Occipital lobe (tissue), 2 donors: ENCODE measurements around the gene PPAN. TPM values are rescaled to one million over a fixed set of nuclear protein-coding genes. Genes with fewer than 3 reads are reported as not detected.

Experiments
- DNase-seq: peaks from one replicate; lab custom pipeline; 2025; lab: John Stamatoyannopoulos, UW
- total RNA-seq: library from RNA; depleted of rRNA; stranded (reverse); fragments of >200 nt; gene quantifications from one replicate; pipeline ENCODE4 v1.2.3, GENCODE V29; 2014

The PPAN gene
- total RNA-seq, 1 donor from 2014 or later, result 18.1 TPM

DNA sequence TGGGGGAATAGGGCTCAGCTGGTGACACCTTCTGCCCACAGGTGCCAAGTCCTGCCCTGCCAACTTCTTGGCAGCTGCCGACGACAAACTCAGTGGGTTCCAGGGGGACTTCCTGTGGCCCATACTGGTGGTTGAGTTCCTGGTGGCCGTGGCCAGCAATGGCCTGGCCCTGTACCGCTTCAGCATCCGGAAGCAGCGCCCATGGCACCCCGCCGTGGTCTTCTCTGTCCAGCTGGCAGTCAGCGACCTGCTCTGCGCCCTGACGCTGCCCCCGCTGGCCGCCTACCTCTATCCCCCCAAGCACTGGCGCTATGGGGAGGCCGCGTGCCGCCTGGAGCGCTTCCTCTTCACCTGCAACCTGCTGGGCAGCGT lies 7.4 kb downstream of the PPAN start:
- DNase-seq, result no peak

DNA sequence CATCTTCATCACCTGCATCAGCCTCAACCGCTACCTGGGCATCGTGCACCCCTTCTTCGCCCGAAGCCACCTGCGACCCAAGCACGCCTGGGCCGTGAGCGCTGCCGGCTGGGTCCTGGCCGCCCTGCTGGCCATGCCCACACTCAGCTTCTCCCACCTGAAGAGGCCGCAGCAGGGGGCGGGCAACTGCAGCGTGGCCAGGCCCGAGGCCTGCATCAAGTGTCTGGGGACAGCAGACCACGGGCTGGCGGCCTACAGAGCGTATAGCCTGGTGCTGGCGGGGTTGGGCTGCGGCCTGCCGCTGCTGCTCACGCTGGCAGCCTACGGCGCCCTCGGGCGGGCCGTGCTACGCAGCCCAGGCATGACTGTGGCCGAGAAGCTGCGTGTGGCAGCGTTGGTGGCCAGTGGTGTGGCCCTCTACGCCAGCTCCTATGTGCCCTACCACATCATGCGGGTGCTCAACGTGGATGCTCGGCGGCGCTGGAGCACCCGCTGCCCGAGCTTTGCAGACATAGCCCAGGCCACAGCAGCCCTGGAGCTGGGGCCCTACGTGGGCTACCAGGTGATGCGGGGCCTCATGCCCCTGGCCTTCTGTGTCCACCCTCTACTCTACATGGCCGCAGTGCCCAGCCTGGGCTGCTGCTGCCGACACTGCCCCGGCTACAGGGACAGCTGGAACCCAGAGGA lies 7.9 kb downstream of the PPAN start:
- DNase-seq, result no peak

DNA sequence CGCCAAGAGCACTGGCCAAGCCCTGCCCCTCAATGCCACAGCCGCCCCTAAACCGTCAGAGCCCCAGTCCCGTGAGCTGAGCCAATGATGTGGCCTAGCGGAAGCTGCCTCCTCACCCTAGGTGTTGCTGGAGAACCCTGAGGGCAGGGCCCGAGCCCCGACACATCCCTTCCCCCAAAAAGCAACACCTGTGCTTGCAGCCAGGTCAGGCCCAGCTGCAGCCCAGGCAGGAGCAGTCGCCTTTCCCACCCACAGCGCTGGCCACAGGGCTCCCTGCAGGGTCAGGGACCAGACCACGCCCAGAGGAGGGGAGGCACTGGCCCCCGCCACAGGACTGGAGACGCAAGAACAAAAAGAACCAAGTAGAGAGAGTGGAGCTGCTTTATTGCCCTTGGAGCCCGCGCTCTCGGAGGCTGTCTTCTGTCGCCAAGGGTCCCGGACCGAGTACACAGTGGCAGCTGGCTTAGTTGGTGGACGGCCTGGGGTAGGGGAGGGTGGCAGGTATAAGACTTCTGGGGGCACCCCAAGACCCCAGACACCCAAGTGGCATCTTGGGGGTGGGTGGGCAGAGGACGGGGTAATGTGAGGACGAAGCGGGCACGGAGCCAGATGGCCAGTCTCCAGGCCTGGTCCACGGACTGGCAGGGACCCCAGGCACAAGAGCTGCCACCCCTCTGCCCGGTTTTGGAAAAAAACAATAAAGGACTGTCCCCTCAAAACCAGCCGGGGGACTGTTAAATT lies 8.7 kb downstream of the PPAN start:
- DNase-seq, result no peak

DNA sequence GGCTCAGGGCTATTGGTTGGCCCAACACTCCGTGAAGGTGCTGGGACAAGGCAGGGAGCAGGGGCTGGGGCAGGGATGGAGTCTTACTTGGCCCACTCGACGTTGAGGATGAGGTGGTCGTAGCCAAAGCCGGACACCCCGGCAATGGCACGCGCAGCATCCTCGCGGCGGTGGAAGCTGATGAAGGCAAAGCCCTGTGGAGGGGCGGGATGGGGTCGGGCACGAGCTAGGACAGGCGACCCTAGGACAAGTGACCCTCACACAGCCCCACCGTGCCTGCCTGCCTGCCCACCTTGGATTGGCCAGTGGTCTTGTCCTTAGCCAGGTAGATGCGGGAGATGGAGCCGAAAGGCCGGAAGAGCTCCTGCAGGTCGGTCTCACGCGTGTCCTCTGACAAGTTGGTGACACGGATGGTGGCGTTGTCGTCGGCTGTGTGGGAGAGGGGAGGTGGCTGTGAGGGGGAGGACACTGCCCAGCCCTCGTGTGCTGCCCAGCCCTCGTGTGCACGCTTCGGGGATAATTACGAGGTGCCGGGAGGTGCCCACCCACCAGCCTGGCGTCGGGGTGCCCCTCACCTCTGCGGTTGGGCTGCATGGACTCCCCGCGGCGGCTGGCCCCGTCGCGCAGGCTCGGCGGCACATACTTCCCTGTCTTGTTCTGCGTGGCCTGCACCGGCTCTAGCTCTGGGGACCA lies 9.4 kb downstream of the PPAN start:
- DNase-seq, result no peak

DNA sequence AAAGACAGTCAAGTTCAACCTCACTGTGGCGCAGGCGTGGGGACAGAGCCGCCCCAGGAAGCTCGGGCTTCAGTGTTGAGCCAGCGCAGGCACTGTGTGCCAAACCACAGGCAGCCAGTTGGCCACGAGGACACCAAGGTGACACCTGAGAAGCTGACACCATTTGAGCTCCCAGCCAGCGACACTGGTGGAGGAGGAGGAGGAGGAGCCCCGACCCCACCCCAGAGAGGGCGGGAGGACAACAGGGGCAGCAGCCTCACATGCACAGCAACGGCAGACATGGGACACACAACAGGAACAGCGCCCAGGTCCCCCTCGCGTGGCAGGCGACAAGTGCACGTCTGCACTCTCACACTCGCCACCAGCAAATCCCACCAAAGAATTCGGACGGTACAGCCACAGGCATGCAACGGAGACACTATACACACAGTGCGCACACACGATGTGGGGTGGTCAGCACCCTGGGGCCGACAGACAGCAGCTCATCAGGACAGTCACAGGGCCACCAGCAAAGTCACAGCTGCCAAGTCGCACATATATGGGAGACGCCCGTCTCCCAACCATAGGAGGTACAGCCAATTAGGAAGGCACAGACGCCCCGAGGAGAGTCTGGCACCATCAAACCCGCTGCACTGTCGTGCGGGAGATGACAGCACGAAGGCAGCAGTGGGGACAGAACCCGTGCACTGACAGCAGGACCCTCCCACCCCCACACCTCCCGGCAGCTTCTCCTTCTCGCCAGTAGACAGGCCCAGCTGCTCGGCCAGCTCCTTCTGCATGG lies 10.1 kb downstream of the PPAN start:
- DNase-seq, result no peak

DNA sequence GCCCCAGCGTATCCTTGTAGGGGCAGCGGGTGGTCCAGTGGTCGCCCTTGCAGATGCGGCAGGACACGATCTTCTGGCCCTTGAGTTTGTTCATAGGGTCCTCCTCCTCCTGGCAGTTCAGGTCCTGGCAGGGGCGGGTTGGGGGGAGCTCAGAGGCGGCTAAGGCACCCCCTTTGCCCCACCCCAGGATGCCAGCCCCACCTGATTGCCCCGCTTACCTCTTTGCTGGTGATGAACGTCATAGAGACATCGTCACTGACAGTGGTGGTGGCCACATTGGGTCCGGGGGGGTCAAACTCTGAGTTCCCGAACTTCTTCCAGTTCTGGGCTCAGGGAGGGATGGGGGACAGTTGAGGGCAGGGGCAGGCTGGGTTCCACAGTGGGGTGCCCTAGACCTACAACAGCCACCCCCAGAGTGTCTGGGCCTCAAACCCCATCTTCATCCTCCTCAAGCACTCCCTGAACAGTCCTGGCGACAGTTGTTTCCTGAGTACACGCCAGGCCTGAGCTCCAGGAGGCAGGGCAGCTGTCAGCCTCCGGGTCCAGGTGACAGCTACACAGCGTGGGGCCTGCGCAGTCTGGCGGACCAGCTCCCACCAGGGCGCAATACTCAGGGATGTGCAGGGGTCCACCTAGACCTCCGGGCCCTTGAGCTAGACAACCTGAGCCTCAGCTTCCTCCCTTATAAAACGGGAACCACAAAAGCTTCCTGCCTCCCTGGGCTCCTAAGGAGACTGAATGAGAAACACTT lies 10.9 kb downstream of the PPAN start:
- DNase-seq, result no peak

DNA sequence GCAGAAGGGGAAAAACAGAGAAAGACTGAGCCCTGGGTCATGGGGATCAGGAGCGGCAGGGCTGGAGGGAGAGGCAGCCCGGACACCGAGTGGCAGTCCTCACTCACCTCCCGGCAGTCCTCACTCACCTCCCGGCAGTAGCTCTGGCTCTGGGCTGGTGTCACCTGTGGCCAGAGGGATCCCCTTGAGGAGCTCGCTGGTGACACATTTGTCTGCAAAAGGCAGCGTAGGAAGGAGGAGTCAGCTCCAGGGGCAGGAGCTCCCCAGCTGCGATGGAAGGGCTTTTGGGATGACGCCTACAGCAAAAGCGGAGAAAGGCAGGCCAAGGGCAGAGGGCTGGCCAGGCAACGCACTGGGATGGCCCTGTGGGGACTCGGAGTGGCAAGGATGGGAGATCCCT lies 12.8 kb downstream of the PPAN start:
- no peak for DNase-seq

DNA sequence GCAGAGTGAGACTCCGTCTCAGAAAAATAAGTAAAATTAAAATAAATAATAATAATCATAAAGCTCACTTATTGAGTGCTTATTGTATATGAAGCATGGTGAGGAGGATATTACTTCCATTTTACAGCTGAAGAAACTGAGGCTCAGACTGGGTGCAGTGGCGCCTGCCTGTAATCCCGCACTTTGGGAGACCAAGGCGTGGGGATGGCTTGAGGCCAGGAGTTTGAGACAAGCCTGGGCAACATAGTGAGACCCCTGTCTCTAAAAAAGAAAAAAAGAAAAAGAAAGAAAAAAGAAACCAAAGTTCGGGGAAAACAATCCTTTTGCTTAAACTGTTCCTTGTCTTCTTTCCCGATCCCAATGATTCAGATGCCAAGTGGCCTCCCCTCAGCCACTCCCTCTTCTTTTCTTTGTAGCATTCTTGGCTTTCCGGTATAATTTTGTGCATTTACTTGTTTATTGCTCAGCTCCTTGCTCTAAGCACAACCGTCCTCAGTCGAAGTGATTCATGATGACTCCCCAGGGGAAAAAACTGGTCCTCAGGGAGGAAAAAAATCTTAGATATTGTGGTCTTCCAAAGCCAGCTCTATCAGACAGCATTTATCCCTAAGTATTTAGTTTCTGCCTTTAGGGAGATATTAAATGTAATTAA lies 14.5 kb downstream of the PPAN start:
- DNase-seq, result no peak

DNA sequence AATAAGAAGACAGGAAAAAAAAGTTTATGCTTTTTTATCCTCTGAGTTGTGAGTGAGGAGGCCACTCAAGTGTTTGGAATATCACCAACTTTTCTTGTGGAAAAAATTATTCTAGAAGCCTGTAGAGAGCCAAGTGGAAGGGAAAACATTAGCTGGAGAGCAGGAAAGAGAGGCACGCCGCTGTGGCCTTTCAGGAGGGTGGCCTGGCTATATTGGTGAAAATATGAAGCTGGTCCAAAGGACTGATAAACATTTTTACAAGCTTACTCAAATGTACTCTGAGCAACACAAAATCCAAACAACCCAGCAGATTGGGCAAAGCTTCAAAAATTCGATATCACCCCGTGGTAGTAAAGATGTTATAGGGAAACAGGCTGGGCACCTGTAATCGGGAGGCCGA lies 15.9 kb downstream of the PPAN start:
- no peak for DNase-seq

DNA sequence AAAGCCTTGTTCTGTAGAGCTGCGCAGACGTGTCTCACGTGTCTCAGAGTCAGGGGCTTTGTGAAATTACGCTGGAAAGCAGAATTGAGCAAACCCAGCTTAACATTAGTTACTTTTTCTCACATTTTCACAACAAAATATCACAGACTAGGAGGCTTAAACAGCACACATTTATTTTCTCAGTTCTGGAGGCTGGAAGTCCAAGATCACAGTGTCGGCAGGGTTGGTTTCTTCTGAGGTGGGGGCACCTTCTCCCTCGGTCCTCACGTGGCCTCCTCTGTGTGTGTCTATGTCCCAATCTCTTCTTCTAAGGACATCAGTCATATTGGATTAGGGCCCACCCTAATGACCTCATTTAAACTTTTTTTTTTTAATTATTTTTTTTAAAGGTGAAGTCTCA lies 18.3 kb downstream of the PPAN start:
- DNase-seq, result no peak

DNA sequence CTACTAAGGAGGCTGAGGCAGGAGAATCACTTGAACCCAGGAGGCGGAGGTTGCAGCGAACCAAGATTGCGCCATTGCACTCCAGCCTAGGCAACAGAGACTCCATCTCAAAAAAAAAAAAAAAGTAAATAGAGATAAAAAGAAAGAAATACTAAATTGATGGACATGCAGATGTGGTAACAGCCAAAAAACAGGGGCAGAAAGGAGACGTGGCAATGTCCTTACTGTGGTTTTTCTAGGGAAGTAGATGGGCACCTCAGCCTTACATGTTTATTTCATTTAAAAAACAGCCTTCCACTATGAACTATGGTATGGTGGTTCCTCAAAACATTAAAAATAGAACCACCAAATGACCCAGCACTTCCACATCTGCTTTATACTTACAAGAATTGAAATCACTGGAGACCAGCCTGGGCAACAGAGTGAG lies 20.1 kb downstream of the PPAN start:
- no peak for DNase-seq

DNA sequence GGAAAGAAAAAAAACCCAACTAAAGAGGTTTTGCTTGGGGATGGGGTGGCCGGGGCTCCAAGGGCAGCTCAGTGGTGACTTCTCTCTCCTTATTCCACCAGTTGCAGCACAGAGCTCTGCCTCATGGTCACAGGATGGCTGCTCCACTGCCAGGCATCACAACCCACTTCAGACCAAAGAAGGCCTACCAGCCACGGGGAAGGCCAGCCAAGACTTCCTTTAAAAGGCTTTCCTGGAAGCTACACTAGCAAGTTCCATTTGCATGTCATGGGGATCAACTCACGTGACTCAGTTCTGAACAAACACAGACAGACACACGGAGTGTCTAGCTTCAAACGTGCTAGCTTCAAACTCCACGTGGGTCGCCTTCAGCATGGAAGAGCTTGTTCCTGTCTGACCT lies 26.7 kb downstream of the PPAN start:
- no peak for DNase-seq

DNA sequence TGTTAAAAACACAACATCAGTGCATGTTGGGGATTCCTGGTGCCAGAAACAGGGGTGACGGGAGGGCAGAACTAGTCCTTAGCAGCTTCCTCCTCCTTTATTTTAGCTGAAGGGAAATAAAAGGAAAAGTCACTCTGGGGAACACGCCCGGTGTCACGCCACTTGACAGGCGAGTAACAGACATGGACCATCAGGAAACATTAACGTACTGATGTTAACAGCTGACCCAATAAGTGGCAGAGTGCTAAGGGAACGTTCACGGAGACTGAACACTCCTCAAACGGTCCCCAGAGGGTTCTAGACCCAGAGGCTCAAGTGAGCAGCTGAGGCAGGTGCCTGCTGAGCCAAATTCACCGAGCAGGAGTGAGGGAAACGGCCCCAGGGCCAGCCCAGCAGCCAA lies 27.4 kb downstream of the PPAN start:
- DNase-seq, result no peak

DNA sequence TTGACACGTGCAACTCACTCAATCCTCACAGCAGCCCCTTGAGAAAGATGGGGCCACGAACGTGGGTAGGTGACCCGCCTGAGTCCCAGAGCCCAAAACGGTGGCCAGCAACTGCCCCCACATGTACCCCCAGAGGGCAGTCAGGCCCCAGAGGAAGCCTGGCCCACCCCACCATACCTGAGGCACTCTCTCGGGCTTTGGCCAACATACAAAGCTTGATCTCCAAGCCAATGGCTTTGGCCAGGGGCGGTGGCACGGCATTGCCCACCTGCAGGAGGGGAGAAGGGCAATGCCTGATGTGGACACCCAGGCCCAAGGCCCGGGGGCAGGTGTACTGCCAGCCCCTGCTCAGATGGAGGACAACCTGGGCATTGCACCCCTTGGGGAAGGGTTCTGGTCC lies 27.9 kb downstream of the PPAN start:
- no peak for DNase-seq

DNA sequence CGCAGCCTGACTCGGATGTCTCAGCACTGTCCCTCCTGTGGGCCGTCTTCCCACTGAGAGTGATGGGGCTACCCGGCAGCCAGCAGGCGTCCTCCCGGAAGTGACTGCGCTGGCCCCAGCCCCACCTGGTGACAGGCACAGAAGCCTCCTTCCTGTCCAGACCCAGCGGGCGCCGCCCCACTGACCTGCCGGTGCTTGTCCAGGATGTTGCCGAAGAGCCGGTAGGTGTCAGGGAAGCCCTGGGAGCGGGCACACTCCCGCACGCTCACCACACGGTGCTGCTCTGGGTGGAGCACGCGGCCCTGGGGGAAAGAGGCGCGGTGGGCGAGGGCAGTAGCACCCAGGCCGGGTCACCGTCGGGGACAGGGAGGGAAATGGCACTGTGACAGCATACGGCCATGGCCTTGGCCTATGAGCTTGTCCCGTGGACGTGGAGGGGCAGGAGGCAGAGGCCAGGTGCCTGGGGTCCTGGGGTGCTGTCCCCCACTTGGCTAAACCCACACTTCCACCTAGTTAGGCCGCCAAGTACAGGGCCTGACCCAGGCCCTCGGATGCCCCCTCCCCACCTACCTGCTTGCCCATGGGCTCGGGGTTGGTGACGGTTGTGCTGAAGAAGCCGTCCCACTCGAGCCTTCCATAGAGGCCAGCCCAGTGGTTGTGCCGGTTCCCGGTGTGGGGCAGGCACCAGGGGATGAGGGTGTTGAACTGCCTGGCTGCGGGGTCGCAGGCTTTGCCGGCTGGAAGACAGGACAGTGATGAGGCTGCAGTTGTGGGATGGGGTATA lies 29.6 kb downstream of the PPAN start:
- DNase-seq, result no peak

DNA sequence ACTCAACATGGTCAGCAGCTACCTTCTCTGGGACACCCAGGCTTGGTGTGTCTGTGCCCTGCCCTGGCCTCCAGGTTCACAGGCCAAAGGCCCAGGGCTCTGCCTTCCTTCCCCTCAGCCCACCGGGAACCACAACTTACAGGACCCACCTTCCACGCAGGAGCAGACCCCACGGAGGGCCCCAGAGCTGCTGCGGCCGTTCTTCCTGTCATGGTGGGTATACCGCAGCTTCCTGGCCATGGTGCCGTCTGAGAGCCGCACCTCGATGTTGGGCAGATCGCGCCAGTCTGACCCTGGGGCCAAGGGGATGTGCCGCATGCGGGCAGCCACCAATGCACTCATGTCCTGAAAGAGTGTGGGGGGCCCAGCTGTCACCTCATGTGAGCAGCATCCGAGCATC lies 30.8 kb downstream of the PPAN start:
- no peak for DNase-seq

DNA sequence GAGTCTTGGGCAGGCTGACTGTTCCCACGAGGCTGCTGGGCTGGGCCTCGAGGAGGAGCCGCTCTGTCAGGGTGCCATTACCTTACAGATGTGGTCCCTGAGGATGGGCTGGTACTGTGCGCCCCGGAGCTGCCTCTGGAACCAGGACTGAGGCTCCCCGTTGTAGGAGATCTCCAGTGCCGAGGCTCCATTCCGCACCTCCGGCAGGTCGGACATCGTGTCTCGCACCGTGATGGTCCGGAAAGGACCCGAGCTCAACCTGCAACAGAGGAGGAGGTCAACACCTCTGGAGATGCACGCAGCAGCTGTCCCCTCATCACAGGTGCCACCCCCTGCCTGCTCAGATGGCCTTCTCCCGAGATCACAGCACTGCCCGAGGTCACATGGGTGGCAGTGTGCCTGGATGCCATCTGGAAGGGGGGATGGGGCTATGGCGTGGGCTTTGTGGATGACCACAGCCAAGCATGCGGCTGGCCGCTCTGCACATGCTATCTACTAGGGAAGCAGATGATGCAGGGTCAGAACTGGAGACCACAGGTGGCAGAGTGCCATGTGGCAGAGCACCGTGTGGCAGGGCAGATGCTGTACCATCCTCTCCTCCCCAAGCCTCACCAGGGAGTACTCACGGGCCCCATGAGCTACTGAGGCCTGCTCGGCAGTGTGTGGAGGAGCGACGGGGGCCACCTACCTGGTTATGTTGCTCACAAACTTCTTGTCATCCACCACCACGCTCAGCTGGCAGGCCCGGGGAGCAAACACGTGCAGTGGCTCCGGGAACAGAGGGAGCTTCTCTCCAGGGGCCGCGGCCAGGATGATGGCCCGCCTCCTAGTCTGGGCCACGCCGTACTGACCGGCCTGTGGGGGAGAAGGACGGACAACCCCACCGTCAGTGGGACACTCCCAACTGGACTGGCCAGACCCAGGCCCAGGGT lies 31.9 kb downstream of the PPAN start:
- peak; percentile 45 for DNase-seq

DNA sequence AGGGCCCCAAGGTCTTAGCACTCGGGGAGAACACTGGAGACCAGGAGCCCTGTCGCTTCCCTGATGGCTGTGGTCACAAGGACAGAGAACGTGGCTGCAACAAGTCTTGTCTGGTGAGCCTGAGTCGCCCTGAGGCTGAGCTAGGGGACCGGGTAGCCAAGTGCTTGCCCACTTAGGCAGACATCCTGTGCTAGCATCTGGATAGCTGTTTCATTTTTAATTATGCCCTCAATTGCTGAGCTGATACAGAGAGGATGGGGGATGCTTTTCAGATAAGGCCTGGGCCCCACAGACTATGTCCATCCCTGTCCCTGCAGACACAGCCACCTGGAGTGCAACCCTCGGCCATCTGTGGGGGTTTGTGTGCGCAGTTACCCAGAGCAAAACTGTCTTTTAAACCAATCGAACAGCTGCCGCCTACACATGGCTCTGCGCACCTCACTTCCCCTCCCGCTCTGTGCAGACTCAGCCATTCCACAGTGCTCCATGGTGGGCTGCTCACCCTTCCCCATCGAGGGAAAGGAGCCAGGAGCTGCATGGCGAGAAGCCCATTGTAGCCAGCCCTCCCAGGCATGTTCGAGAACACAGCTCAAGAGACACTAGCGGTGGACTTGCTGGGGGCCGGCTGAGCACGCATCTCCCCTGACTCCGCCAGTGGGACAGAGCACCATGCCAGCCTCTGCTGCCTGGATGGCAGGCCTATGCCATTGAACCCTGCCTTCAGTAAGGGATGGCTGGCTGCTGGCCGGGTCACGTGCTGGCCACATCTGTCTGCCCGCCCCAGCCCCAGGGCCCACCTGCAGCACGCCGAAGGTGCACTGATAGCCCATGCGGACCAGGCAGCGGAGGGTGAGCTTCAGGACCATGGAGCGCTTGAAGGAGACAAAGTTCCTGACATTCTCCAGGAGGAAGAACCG lies 33.0 kb downstream of the PPAN start:
- DNase-seq, result no peak
